ENCODE measurements around the gene AR. TPM values are rescaled to one million over a fixed set of nuclear protein-coding genes. Genes with fewer than 3 reads are reported as not detected.

The AR gene
- total and polyA plus RNA-seq, 10 of the 15 experiments (the other 5 are each of a cell fraction or from before 2014, with no cell fraction given), result 0.07 to 0.09 (median 0.08) TPM; not detected in 7

DNA sequence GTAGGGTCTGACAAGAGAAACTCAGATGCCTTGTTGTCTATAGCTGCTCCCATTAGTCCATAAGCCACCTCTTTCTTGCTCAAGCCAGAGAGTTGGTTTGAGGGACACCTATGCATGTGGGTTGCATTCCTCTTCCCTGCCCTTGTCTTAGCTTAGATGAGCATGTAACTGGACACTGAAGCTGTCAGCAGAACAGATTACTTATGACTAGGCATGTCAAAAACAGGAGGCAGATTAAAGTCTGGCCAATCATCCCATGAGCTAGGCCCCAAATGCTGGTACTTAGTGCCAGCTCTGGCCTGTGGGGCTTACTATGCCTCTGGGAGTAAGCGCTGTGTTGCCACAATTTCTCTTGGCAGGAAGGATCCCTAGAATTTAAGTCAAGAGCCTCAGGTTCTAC is 215.2 kb downstream of the AR start:
- no peaks in the 10 kb centered on the region for H4K20me1 ChIP-seq (ENCODE audit: control insufficient read depth, insufficient read depth)
- ATAC-seq (no peak), FAIRE-seq (no peak), DNase-seq (ENCODE audit: low read depth, low spot score) (no peak)
- BruUV-seq (replicated peaks), result no TSS peak
- H3K4me3 ChIP-seq, result no peak overlapping the region
- intact Hi-C loops (cut with micrococcal nuclease; ENCODE audit: unreplicated experiment) (no loop called here), in situ Hi-C loops (cut with MboI) (no loop called here)
- ChIA-PET SMC1A (ENCODE audit: uncharacterized antibody, unreplicated experiment) (no interaction called here), RAD21 (ENCODE audit: unreplicated experiment) (no interaction called here), POLR2A (no interaction called here), CTCF (no interaction called here)
- H3K4me1 ChIP-seq (ENCODE audit: control insufficient read depth, insufficient read depth, low read length), result no peaks in the 10 kb centered on the region
- H3K4me2 ChIP-seq (ENCODE audit: control insufficient read depth, insufficient read depth), result no peak overlapping the region
- H2AFZ ChIP-seq (ENCODE audit: control insufficient read depth, low read depth, low read length), result no peak overlapping the region
- no peaks in the 10 kb centered on the region for H3K27me3 ChIP-seq (replicated peaks in 1 of 2; ENCODE audit: control insufficient read depth in 2 of 2, insufficient read depth in 2 of 2, low read length in 1 of 2)
- no peak overlapping the region for H3K27ac ChIP-seq (ENCODE audit: control insufficient read depth, insufficient read depth)
- 62% methylated on average over 1 of the region's 1 CpG for WGBS (ENCODE audit: insufficient coverage, insufficient replicate concordance, low lambda C conversion rate, missing lambda C conversion rate)
- H3K9me3 ChIP-seq (replicated peaks; ENCODE audit: control insufficient read depth, insufficient read depth, low read length), result no peaks in the 10 kb centered on the region
- TF ChIP-seq, protein P1, sequence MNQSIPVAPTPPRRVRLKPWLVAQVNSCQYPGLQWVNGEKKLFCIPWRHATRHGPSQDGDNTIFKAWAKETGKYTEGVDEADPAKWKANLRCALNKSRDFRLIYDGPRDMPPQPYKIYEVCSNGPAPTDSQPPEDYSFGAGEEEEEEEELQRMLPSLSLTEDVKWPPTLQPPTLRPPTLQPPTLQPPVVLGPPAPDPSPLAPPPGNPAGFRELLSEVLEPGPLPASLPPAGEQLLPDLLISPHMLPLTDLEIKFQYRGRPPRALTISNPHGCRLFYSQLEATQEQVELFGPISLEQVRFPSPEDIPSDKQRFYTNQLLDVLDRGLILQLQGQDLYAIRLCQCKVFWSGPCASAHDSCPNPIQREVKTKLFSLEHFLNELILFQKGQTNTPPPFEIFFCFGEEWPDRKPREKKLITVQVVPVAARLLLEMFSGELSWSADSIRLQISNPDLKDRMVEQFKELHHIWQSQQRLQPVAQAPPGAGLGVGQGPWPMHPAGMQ (IDR thresholded peaks at IDR 0.05; ENCODE audit: borderline replicate concordance), result no peak
- TF ChIP-seq RAD21 (IDR thresholded peaks at IDR 0.05; ENCODE audit: insufficient read depth, low read depth, low read length) (no peak), IKZF2 (IDR thresholded peaks at IDR 0.05) (no peak), ZNF207 (IDR thresholded peaks at IDR 0.05; ENCODE audit: borderline replicate concordance) (no peak), TARDBP (IDR thresholded peaks at IDR 0.05; ENCODE audit: borderline replicate concordance) (no peak), ESRRA (IDR thresholded peaks at IDR 0.05; ENCODE audit: low read length) (no peak), JUND (IDR thresholded peaks at IDR 0.05; ENCODE audit: low read depth, low read length) (no peak)
- TF ChIP-seq, protein P2, sequence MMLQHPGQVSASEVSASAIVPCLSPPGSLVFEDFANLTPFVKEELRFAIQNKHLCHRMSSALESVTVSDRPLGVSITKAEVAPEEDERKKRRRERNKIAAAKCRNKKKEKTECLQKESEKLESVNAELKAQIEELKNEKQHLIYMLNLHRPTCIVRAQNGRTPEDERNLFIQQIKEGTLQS (IDR thresholded peaks at IDR 0.05; ENCODE audit: borderline replicate concordance, extremely low read depth, low read depth, low read length), result no peak
- no peaks in the 10 kb centered on the region for H3K36me3 ChIP-seq (ENCODE audit: control insufficient read depth in 2 of 2, insufficient read depth in 2 of 2, low read length in 1 of 2)
- no peaks in the 10 kb centered on the region for H3K79me2 ChIP-seq (ENCODE audit: control insufficient read depth, insufficient read depth, low read length)
- H3K9ac ChIP-seq (ENCODE audit: control insufficient read depth, insufficient read depth, low read length), result no peak overlapping the region

Measured in GM12878 (cell line).